B cell (primary cell): Measurements from ENCODE around the gene GALNT17. TPM values are rescaled to one million over a fixed set of nuclear protein-coding genes. Genes with fewer than 3 reads are reported as not detected.

Experiments
- ATAC-seq: fragments of 200-7000 bp; cut with Tn5 transposase; one replicate; pipeline ENCODE4 v1.10.0; 2021; ENCODE audit warnings: low read depth, mild to moderate bottlenecking, moderate number of reproducible peaks, moderate library complexity
- CTCF ChIA-PET: fragments of 350-600 bp; sonication (Branson Sonifier 250); formaldehyde crosslinking; loops from one replicate; lab custom pipeline; 2021; ENCODE audit warnings: antibody characterized with exemption, inconsistent platforms; lab: Charles Lee
- POLR2A ChIA-PET: fragments of 350-600 bp; sonication (Branson Sonifier 250); formaldehyde crosslinking; loops from one replicate; lab custom pipeline; 2021; ENCODE audit warnings: antibody characterized with exemption; lab: Charles Lee
- DNase-seq: peaks from one replicate; pipeline ENCODE4 v3.0.0; 2013
- H2AFZ ChIP-seq: 2 replicates; pipeline ENCODE4 v1.6.1; 2012; ENCODE audit warnings: mild to moderate bottlenecking, low read depth, low read length; ENCODE audit not compliant: insufficient read depth, poor library complexity, severe bottlenecking
- H3K27ac ChIP-seq, 2 donors: 1 replicate in 1 of 2; 2 replicates in 1 of 2; pipeline ENCODE4 v1.5.1; 2012 to 2013; ENCODE audit warnings: low read length in 2 of 2, mild to moderate bottlenecking in 2 of 2, moderate library complexity in 1 of 2
- H3K27me3 ChIP-seq, 4 experiments: fragments of 200-600 bp in 1 of 4; sonication (generic) in 1 of 4; replicated peaks in 1 of 4; 1 replicate in 2 of 4; 2 replicates in 2 of 4; pipeline versions ENCODE4 v1.6.1 to v1.7.0; 2013 to 2016; ENCODE audit warnings: low read length in 3 of 4, mild to moderate bottlenecking in 2 of 4, mixed read lengths in 1 of 4, moderate library complexity in 1 of 4; ENCODE audit not compliant: insufficient read depth in 4 of 4, control insufficient read depth in 3 of 4; ENCODE audit errors: control extremely low read depth in 1 of 4
- H3K36me3 ChIP-seq, 2 experiments: replicated peaks in 1 of 2; 1 replicate in 1 of 2; 2 replicates in 1 of 2; pipeline versions ENCODE4 v1.6.1 to v1.7.1; 2013; ENCODE audit warnings: low read length in 1 of 2; ENCODE audit not compliant: insufficient read depth in 2 of 2, control insufficient read depth in 1 of 2; ENCODE audit errors: control extremely low read depth in 1 of 2, extremely low read depth in 1 of 2
- H3K4me1 ChIP-seq, 2 donors: fragments of 200-600 bp in 1 of 2; sonication (generic) in 1 of 2; 1 replicate in 1 of 2; 2 replicates in 1 of 2; pipeline versions ENCODE4 v1.5.1 to v1.6.1; 2013 to 2017; ENCODE audit warnings: low read length in 2 of 2; ENCODE audit not compliant: control insufficient read depth in 2 of 2, insufficient read depth in 2 of 2
- H3K4me2 ChIP-seq: replicated peaks from 2 replicates; pipeline ENCODE3; 2012; ENCODE audit warnings: mild to moderate bottlenecking, low read depth, low read length; ENCODE audit not compliant: poor library complexity, severe bottlenecking
- H3K4me3 ChIP-seq, 5 experiments: fragments of 200-600 bp in 1 of 5; sonication (generic) in 1 of 5; 1 replicate in 3 of 5; 2 replicates in 2 of 5; pipeline versions ENCODE4 v1.5.1 to v1.7.0; 2011 to 2016; ENCODE audit warnings: low read length in 4 of 5, mild to moderate bottlenecking in 4 of 5, low read depth in 2 of 5, control low read depth in 1 of 5, moderate library complexity in 1 of 5; ENCODE audit not compliant: insufficient read depth in 1 of 5; ENCODE audit errors: control extremely low read depth in 1 of 5, extremely low read depth in 1 of 5
- H3K79me2 ChIP-seq: fragments of 200-600 bp; sonication (generic); one replicate; pipeline ENCODE4 v1.6.0; 2016; ENCODE audit warnings: low read length; ENCODE audit not compliant: control insufficient read depth, insufficient read depth
- H3K9ac ChIP-seq: fragments of 200-600 bp; sonication (generic); 2 replicates; pipeline ENCODE4 v1.6.1; 2017; ENCODE audit warnings: mild to moderate bottlenecking, low read length, moderate library complexity
- H3K9me3 ChIP-seq, 3 donors: one replicate each; pipeline versions ENCODE4 v1.6.1 to v1.7.1; 2013; ENCODE audit warnings: low read length in 2 of 3; ENCODE audit not compliant: control insufficient read depth in 2 of 3, insufficient read depth in 1 of 3; ENCODE audit errors: control extremely low read depth in 1 of 3
- H4K20me1 ChIP-seq: 2 replicates; pipeline ENCODE4 v1.6.0; 2012; ENCODE audit warnings: mild to moderate bottlenecking, low read length; ENCODE audit not compliant: insufficient read depth, control insufficient read depth, poor library complexity, severe bottlenecking
- H3K27ac Mint-ChIP-seq: one replicate; pipeline ENCODE4 v1.8.0; 2021; ENCODE audit warnings: mixed read lengths
- H3K27me3 Mint-ChIP-seq: one replicate; pipeline ENCODE4 v1.8.0; 2021; ENCODE audit warnings: mixed read lengths
- H3K4me1 Mint-ChIP-seq: one replicate; pipeline ENCODE4 v1.8.0; 2021; ENCODE audit warnings: mixed read lengths
- H3K4me3 Mint-ChIP-seq: one replicate; pipeline ENCODE4 v1.8.0; 2021; ENCODE audit warnings: mixed read lengths
- H3K9me3 Mint-ChIP-seq: one replicate; pipeline ENCODE4 v1.8.0; 2022; ENCODE audit warnings: mixed read lengths; ENCODE audit not compliant: insufficient read depth
- CTCF ChIP-seq: fragments of 200-600 bp; IDR thresholded peaks from one replicate; pipeline ENCODE4 v1.8.0; 2022; ENCODE audit warnings: antibody characterized with exemption, mild to moderate bottlenecking
- EZH2 ChIP-seq: IDR thresholded peaks from 2 replicates; pipeline ENCODE4 v1.6.1; 2012; ENCODE audit warnings: borderline replicate concordance, low read depth, mild to moderate bottlenecking, moderate library complexity, low read length; ENCODE audit not compliant: insufficient read depth, poor library complexity, severe bottlenecking
- WGBS: methylation state at CpG from one replicate; pipeline ENCODE4 v1.1.5; 2013; ENCODE audit warnings: missing lambda C conversion rate; ENCODE audit not compliant: insufficient coverage; 5-methylcytosine and 5-hydroxymethylcytosine counted together
- intact Hi-C: fragments of 100-400 bp; cut with micrococcal nuclease; formaldehyde crosslinking; loops from one replicate; pipeline ENCODE4 v1.10.0; 2022
- polyA plus RNA-seq: library from polyadenylated mRNA; depleted of rRNA; stranded (reverse); fragments of >200 nt; gene quantifications from 2 replicates; pipeline ENCODE4 v1.2.3, GENCODE V29; 2012
- total RNA-seq, 2 donors: library from RNA; stranded (reverse); fragments of 120-200 nt in 1 of 2; gene quantifications; 1 replicate in 1 of 2; 2 replicates in 1 of 2; pipeline versions ENCODE4 v1.2.3 to v1.2.4, GENCODE V29; 2013 to 2022

GALNT17 gene
- total and polyA plus RNA-seq, 2 donors (not counting 1 experiment from before 2014, with no cell fraction given): not detected

- Histone ChIP-seq H3K9ac (no peak overlapping the region), H3K27me3 (no peaks in the 10 kb centered on the region), H3K9me3 (no peaks in the 10 kb centered on the region), H3K79me2 (no peaks in the 10 kb centered on the region), H3K36me3 (no peaks in the 10 kb centered on the region), H3K4me1 (no peaks in the 10 kb centered on the region), H2AFZ (no peak overlapping the region), H3K27ac (no peak overlapping the region), H3K4me3 (no peak overlapping the region), H4K20me1 (no peaks in the 10 kb centered on the region), H3K4me2 (no peak overlapping the region)
- CTCF ChIA-PET: no interaction called here
- H3K4me3 Mint-ChIP-seq: no peak overlapping the region
- no peak overlapping the region for H3K27ac Mint-ChIP-seq
- no peaks in the 10 kb centered on the region for H3K4me1 Mint-ChIP-seq
- H3K9me3 Mint-ChIP-seq: no peaks in the 10 kb centered on the region
- TF ChIP-seq EZH2: no peak
- ATAC-seq (no peak), DNase-seq (no peak)
- WGBS: 88% methylated on average over 6 of the region's 6 CpGs
- intact Hi-C loops: no loop called here
- H3K27me3 Mint-ChIP-seq: no peaks in the 10 kb centered on the region
- POLR2A ChIA-PET: no interaction called here
Measured at GRCh38 chr7:71718563-71718962, 586.6 kb downstream of the GALNT17 start.

GRCh38 chr7:71721742-71722141 lies 589.8 kb downstream of the GALNT17 start:
- Mint-ChIP-seq H3K4me3 (no peak overlapping the region), H3K4me1 (no peaks in the 10 kb centered on the region), H3K27me3 (no peaks in the 10 kb centered on the region), H3K27ac (no peak overlapping the region), H3K9me3 (no peaks in the 10 kb centered on the region)
- Histone ChIP-seq H3K4me3 (no peak overlapping the region), H3K9me3 (no peaks in the 10 kb centered on the region), H3K4me1 (no peaks in the 10 kb centered on the region), H4K20me1 (no peaks in the 10 kb centered on the region), H3K4me2 (no peak overlapping the region), H3K27me3 (no peaks in the 10 kb centered on the region), H3K36me3 (no peaks in the 10 kb centered on the region), H2AFZ (no peak overlapping the region), H3K9ac (no peak overlapping the region), H3K79me2 (no peaks in the 10 kb centered on the region), H3K27ac (no peak overlapping the region)
- CTCF ChIA-PET: interaction anchor here (1.1 kb wide), 1 partner anchor 13 kb away, joined by 4 read pairs; no protein-coding TSS in a partner anchor
- WGBS: no CpG with 5 or more reads among the region's 3 CpGs
- POLR2A ChIA-PET: no interaction called here
- DNase-seq (no peak), ATAC-seq (no peak)
- no peak for TF ChIP-seq CTCF
- no peak for TF ChIP-seq EZH2
- intact Hi-C loops: no loop called here
